HEK293 (cell line): ENCODE measurements around the gene DDX41.

Experiments
- CTCF ChIA-PET: fragments of 350-600 bp; formaldehyde crosslinking; extraction: SDS; loops from one replicate; lab custom pipeline; 2021; ENCODE audit warnings: antibody characterized with exemption; lab: Yijun Ruan, JAX
- POLR2A ChIA-PET: fragments of 300-600 bp; formaldehyde crosslinking; extraction: SDS; loops from one replicate; lab custom pipeline; 2020; ENCODE audit warnings: antibody characterized with exemption, inconsistent platforms; lab: Yijun Ruan, JAX
- H3K27ac ChIP-seq: fragments of 200-500 bp; sonication (Bioruptor generic); 2 replicates; pipeline ENCODE4 v1.5.1; 2014; ENCODE audit warnings: low read depth, low read length, control low read depth, inconsistent platforms; ENCODE audit errors: extremely low read depth
- H3K36me3 ChIP-seq, 2 experiments: fragments of 200-500 bp in 1 of 2; sonication (Bioruptor generic) in 1 of 2; 1 replicate in 1 of 2; 2 replicates in 1 of 2; pipeline ENCODE4 v1.5.1; 2014 to 2017; ENCODE audit warnings: inconsistent platforms in 2 of 2, low read length in 2 of 2; ENCODE audit not compliant: control insufficient read depth in 2 of 2, insufficient read depth in 1 of 2
- H3K4me1 ChIP-seq: fragments of 200-500 bp; sonication (Bioruptor generic); 2 replicates; pipeline ENCODE4 v1.5.1; 2014; ENCODE audit warnings: mild to moderate bottlenecking, low read length, inconsistent platforms; ENCODE audit not compliant: control insufficient read depth, insufficient read depth
- H3K4me3 ChIP-seq: 2 replicates; pipeline ENCODE4 v1.5.1; 2011; ENCODE audit warnings: low read depth, mild to moderate bottlenecking, control low read depth, low read length, moderate library complexity
- H3K9me3 ChIP-seq: fragments of 200-500 bp; sonication (Bioruptor generic); 2 replicates; pipeline ENCODE4 v1.5.1; 2014; ENCODE audit warnings: low read depth, low read length, inconsistent platforms; ENCODE audit not compliant: control insufficient read depth, insufficient read depth
- CTCF ChIP-seq: fragments of 450-650 bp; formaldehyde crosslinking; IDR thresholded peaks from 2 replicates; pipeline ENCODE4 v1.5.1; 2016; ENCODE audit warnings: missing biosample characterization, missing genetic modification characterization
- GLIS1 ChIP-seq: fragments of 450-650 bp; formaldehyde crosslinking; IDR thresholded peaks from 2 replicates; pipeline ENCODE4 v1.5.1; 2016; ENCODE audit warnings: missing biosample characterization, missing genetic modification characterization
- GLIS2 ChIP-seq: fragments of 450-650 bp; formaldehyde crosslinking; IDR thresholded peaks from 2 replicates; pipeline ENCODE4 v1.5.1; 2016; ENCODE audit warnings: missing biosample characterization, missing genetic modification characterization
- HIC1 ChIP-seq: fragments of 450-650 bp; formaldehyde crosslinking; IDR thresholded peaks from 2 replicates; pipeline ENCODE4 v1.5.1; 2016; ENCODE audit warnings: missing biosample characterization, missing genetic modification characterization
- KLF16 ChIP-seq: fragments of 450-650 bp; formaldehyde crosslinking; IDR thresholded peaks from 2 replicates; pipeline ENCODE4 v1.5.1; 2017; ENCODE audit warnings: missing biosample characterization, missing genetic modification characterization
- KLF8 ChIP-seq: fragments of 450-650 bp; formaldehyde crosslinking; IDR thresholded peaks from 2 replicates; pipeline ENCODE4 v1.5.1; 2016; ENCODE audit warnings: missing biosample characterization, missing genetic modification characterization
- KLF9 ChIP-seq: fragments of 450-650 bp; formaldehyde crosslinking; IDR thresholded peaks from 2 replicates; pipeline ENCODE4 v1.5.1; 2016; ENCODE audit warnings: missing biosample characterization, missing genetic modification characterization, low read depth
- PBX3 ChIP-seq: sonication (generic); formaldehyde crosslinking; IDR thresholded peaks from 2 replicates; pipeline ENCODE4 v1.8.1; 2022; ENCODE audit warnings: mild to moderate bottlenecking, moderate library complexity, missing genetic modification reagents
- PRDM10 ChIP-seq: fragments of 450-650 bp; formaldehyde crosslinking; IDR thresholded peaks from 2 replicates; pipeline ENCODE4 v1.5.1; 2016; ENCODE audit warnings: missing biosample characterization, missing genetic modification characterization
- SP2 ChIP-seq: fragments of 450-650 bp; formaldehyde crosslinking; IDR thresholded peaks from 2 replicates; pipeline ENCODE4 v1.5.1; 2016; ENCODE audit warnings: missing biosample characterization, missing genetic modification characterization
- SP7 ChIP-seq: fragments of 450-650 bp; formaldehyde crosslinking; IDR thresholded peaks from 2 replicates; pipeline ENCODE4 v1.5.1; 2016; ENCODE audit warnings: missing biosample characterization, missing genetic modification characterization
- ZBTB48 ChIP-seq: fragments of 450-650 bp; formaldehyde crosslinking; IDR thresholded peaks from 2 replicates; pipeline ENCODE4 v1.5.1; 2016; ENCODE audit warnings: missing biosample characterization, missing genetic modification characterization
- ZFHX2 ChIP-seq: fragments of 450-650 bp; formaldehyde crosslinking; conservative IDR thresholded peaks from 2 replicates; pipeline ENCODE4 v1.5.1; 2016; ENCODE audit warnings: missing biosample characterization, missing genetic modification characterization
- ZNF2 ChIP-seq: fragments of 450-650 bp; formaldehyde crosslinking; IDR thresholded peaks from 2 replicates; pipeline ENCODE4 v1.5.1; 2016; ENCODE audit warnings: missing biosample characterization, missing genetic modification characterization
- ZNF23 ChIP-seq: fragments of 450-650 bp; formaldehyde crosslinking; IDR thresholded peaks from 2 replicates; pipeline ENCODE4 v1.5.1; 2016; ENCODE audit warnings: missing biosample characterization, missing genetic modification characterization, borderline replicate concordance
- ZNF324 ChIP-seq: fragments of 450-650 bp; formaldehyde crosslinking; IDR thresholded peaks from 2 replicates; pipeline ENCODE4 v1.5.1; 2016; ENCODE audit warnings: missing biosample characterization, missing genetic modification characterization
- ZNF335 ChIP-seq: fragments of 450-650 bp; formaldehyde crosslinking; conservative IDR thresholded peaks from 2 replicates; pipeline ENCODE4 v1.5.1; 2016; ENCODE audit warnings: missing biosample characterization, missing genetic modification characterization
- ZNF398 ChIP-seq: fragments of 450-650 bp; formaldehyde crosslinking; IDR thresholded peaks from 2 replicates; pipeline ENCODE4 v1.5.1; 2017; ENCODE audit warnings: missing biosample characterization, missing genetic modification characterization
- ZNF404 ChIP-seq: fragments of 450-650 bp; formaldehyde crosslinking; IDR thresholded peaks from 2 replicates; pipeline ENCODE4 v1.5.1; 2017; ENCODE audit warnings: missing biosample characterization, missing genetic modification characterization
- ZNF768 ChIP-seq: fragments of 450-650 bp; formaldehyde crosslinking; IDR thresholded peaks from 2 replicates; pipeline ENCODE4 v1.5.1; 2018; ENCODE audit warnings: missing biosample characterization, mild to moderate bottlenecking, missing genetic modification characterization
- ZNF785 ChIP-seq: fragments of 450-650 bp; formaldehyde crosslinking; IDR thresholded peaks from 2 replicates; pipeline ENCODE4 v1.5.1; 2016; ENCODE audit warnings: missing biosample characterization, missing genetic modification characterization
- ZNF843 ChIP-seq: fragments of 450-650 bp; formaldehyde crosslinking; IDR thresholded peaks from 2 replicates; pipeline ENCODE4 v1.5.1; 2016; ENCODE audit warnings: missing biosample characterization, missing genetic modification characterization
- ZXDB ChIP-seq: fragments of 450-650 bp; formaldehyde crosslinking; IDR thresholded peaks from 2 replicates; pipeline ENCODE4 v1.5.1; 2016; ENCODE audit warnings: missing biosample characterization, missing genetic modification characterization

DDX41 gene

GRCh38 chr5:177472460-177473442 is 44.0 kb downstream of the DDX41 start:
- Histone ChIP-seq H3K4me1 (peaks cover 4% of the 10 kb centered on the region), H3K9me3 (no peaks in the 10 kb centered on the region), H3K27ac (peak overlapping the region; percentile 82; the same call in 1 of the 2 replicates), H3K4me3 (peak overlapping the region; percentile 85), H3K36me3 (peaks cover 0 to 35% of the 10 kb centered on the region in 2 experiments; a peak in 1 of 3 replicates)
- ChIA-PET CTCF (interaction anchor here (0.8 to 3.1 kb wide), 6 partner anchors 16 to 163 kb away, joined by 3 to 14 read pairs (median 6); no protein-coding TSS in a partner anchor), POLR2A (interaction anchor here (0.7 to 7.3 kb wide), 11 partner anchors 9 to 94 kb away, joined by 3 to 102 read pairs (median 4); partner anchors contain the start of genes DDX41, DOK3 and PDLIM7)
- TF ChIP-seq KLF9 (peak; percentile 69), PRDM10 (tag by site-specific recombination) (peak; percentile 56), CTCF (tag by site-specific recombination) (peak; percentile 51; the same call in 1 of the 2 replicates), ZNF404 (tag by site-specific recombination) (no peak), SP2 (peak; percentile 35; the same call in 1 of the 2 replicates), SP7 (tag by site-specific recombination) (peak; percentile 42; the same call in 1 of the 2 replicates), KLF16 (tag by site-specific recombination) (0 out of 2 replicates have a peak, but pooled peaks have one; percentile 61), KLF8 (tag by site-specific recombination) (peak; percentile 44; the same call in 1 of the 2 replicates), ZXDB (tag by site-specific recombination) (0 out of 2 replicates have a peak, but pooled peaks have one; percentile 40), PBX3 (CRISPR knock-in tag) (no peak), HIC1 (tag by site-specific recombination) (no peak), ZBTB48 (tag by site-specific recombination) (peak; percentile 94), ZNF785 (tag by site-specific recombination) (no peak), GLIS2 (peak; percentile 95), ZNF768 (tag by site-specific recombination) (no peak), ZNF335 (tag by site-specific recombination) (peak; percentile 61), ZNF324 (tag by site-specific recombination) (0 out of 2 replicates have a peak, but pooled peaks have one; percentile 26), ZNF843 (tag by site-specific recombination) (peak; percentile 21; the same call in 1 of the 2 replicates), ZNF398 (tag by site-specific recombination) (peak; percentile 84), ZNF23 (tag by site-specific recombination) (no peak), ZNF2 (tag by site-specific recombination) (no peak), GLIS1 (peak; percentile 91), ZFHX2 (peak; percentile 83)
